Measurements from ENCODE around the gene DIS3L2.

DIS3L2 gene

GRCh38 chr2:232216028-232216427 lies 254.5 kb downstream of the DIS3L2 start:
- in situ Hi-C loops (cut with MboI; ENCODE audit: low pct_unique_long_range_greater_than_20kb, low sequenced_read_pairs, unreplicated experiment), result no loop called here
- no peak for TF ChIP-seq CTCF (IDR thresholded peaks at IDR 0.05; ENCODE audit: extremely low read depth, insufficient read depth, missing control alignments)
- no peak for DNase-seq (ENCODE audit: low spot score)

- TF ChIP-seq CTCF (IDR thresholded peaks at IDR 0.05; ENCODE audit: extremely low read depth, insufficient read depth, missing control alignments), result no peak
- in situ Hi-C loops (cut with MboI; ENCODE audit: low pct_unique_long_range_greater_than_20kb, low sequenced_read_pairs, unreplicated experiment), result no loop called here
Measured at GRCh38 chr2:232218778-232219495, 257.4 kb downstream of the DIS3L2 start.

GRCh38 chr2:232219496-232219870 lies 258.0 kb downstream of the DIS3L2 start:
- TF ChIP-seq CTCF (IDR thresholded peaks at IDR 0.05; ENCODE audit: extremely low read depth, insufficient read depth, missing control alignments), result no peak
- DNase-seq (ENCODE audit: low spot score), result no peak
- in situ Hi-C loops (cut with MboI; ENCODE audit: low pct_unique_long_range_greater_than_20kb, low sequenced_read_pairs, unreplicated experiment), result no loop called here

More at GRCh38 chr2:232218778-232219495, 257.4 kb downstream of the DIS3L2 start:
- no peak for DNase-seq (ENCODE audit: low spot score)

GRCh38 chr2:232219932-232220331 lies 258.4 kb downstream of the DIS3L2 start:
- no peak for TF ChIP-seq CTCF (IDR thresholded peaks at IDR 0.05; ENCODE audit: extremely low read depth, insufficient read depth, missing control alignments)
- no peak for DNase-seq (ENCODE audit: low spot score)
- in situ Hi-C loops (cut with MboI; ENCODE audit: low pct_unique_long_range_greater_than_20kb, low sequenced_read_pairs, unreplicated experiment), result no loop called here

- DNase-seq (ENCODE audit: low spot score), result no peak
- TF ChIP-seq CTCF (IDR thresholded peaks at IDR 0.05; ENCODE audit: extremely low read depth, insufficient read depth, missing control alignments), result no peak
- in situ Hi-C loops (cut with MboI; ENCODE audit: low pct_unique_long_range_greater_than_20kb, low sequenced_read_pairs, unreplicated experiment), result no loop called here
Measured at GRCh38 chr2:232225429-232225828, 263.9 kb downstream of the DIS3L2 start.

DNA sequence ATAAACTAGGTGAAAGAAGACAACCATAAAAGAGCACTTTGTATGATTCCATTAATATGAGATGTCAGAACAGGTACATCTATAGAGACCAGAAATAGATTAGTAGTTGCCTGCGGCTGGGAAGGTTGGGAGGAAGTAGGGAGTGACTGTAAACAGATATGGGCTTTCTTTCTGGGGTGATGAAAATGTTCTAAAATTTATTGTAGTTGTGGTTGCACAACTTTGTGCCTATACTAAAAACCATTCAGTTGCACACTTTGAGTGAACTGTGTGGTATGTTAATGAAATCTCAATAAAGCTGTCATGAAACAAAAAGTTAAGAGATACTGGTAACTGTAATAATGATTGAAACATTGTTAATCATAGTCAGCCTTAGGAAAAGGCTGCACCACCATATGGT lies 264.4 kb downstream of the DIS3L2 start:
- DNase-seq (ENCODE audit: low spot score), result no peak
- TF ChIP-seq CTCF (IDR thresholded peaks at IDR 0.05; ENCODE audit: extremely low read depth, insufficient read depth, missing control alignments), result no peak
- in situ Hi-C loops (cut with MboI; ENCODE audit: low pct_unique_long_range_greater_than_20kb, low sequenced_read_pairs, unreplicated experiment), result no loop called here

All from GM13977 (cell line).